Measurements from ENCODE around the gene EVC2. TPM values are rescaled to one million over a fixed set of nuclear protein-coding genes. Genes with fewer than 3 reads are reported as not detected.

Gene EVC2
- total RNA-seq, 1 experiment from 2014 or later: 6.0 TPM

DNA sequence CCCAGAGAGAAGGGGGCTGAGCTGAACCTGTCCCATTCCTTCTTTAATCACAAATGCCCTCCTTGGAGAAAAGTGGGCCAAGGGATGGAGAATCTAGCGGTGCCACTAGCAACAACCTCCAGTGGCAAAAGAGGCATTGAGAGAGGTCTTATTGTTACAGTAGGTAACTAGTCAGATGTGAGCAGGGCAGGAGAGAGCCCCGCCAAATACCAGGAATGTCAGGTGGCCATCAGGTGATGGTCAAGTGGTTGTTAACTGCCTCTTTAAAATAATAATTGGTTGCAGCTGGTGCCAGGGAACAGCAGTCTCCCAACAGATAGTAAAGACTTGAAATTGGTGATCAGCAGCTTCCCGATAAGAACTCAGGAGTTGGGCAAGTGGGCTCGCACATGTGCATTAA, 116.1 kb downstream of the EVC2 start:
- Histone ChIP-seq H3K27ac (ENCODE audit: low read depth, low read length, poor library complexity, severe bottlenecking) (no peak overlapping the region), H3K27me3 (replicated peaks; ENCODE audit: insufficient read depth, low read depth, low read length, poor library complexity) (no peaks in the 10 kb centered on the region), H3K36me3 (ENCODE audit: insufficient read depth, low read length, poor library complexity, severe bottlenecking) (no peaks in the 10 kb centered on the region), H3K4me3 (ENCODE audit: low read depth, low read length, poor library complexity, severe bottlenecking) (no peak overlapping the region), H3K4me1 (ENCODE audit: insufficient read depth, low read length, poor library complexity, severe bottlenecking) (no peaks in the 10 kb centered on the region), H3K9me3 (ENCODE audit: low read depth, low read length, poor library complexity, severe bottlenecking) (peaks cover 3% of the 10 kb centered on the region)
- intact Hi-C loops (cut with micrococcal nuclease; ENCODE audit: unreplicated experiment): no loop called here
- ChIA-PET POLR2A (ENCODE audit: low non-redundant PET) (no interaction called here), CTCF (no interaction called here)
- TF ChIP-seq CTCF (conservative IDR thresholded peaks at IDR 0.05; ENCODE audit: low read depth, low read length) (no peak), EZH2 (IDR thresholded peaks at IDR 0.05; ENCODE audit: borderline replicate concordance, low read depth, low read length, poor library complexity, severe bottlenecking) (no peak)
- DNase-seq (ENCODE audit: low spot score): no peak
- no TSS peak for BruUV-seq (replicated peaks)

GRCh38 chr4:5589495-5589894, 118.9 kb downstream of the EVC2 start:
- ChIA-PET CTCF (no interaction called here), POLR2A (ENCODE audit: low non-redundant PET) (no interaction called here)
- intact Hi-C loops (cut with micrococcal nuclease; ENCODE audit: unreplicated experiment): no loop called here
- Histone ChIP-seq H3K27ac (ENCODE audit: low read depth, low read length, poor library complexity, severe bottlenecking) (no peak overlapping the region), H3K4me3 (ENCODE audit: low read depth, low read length, poor library complexity, severe bottlenecking) (no peak overlapping the region), H3K4me1 (ENCODE audit: insufficient read depth, low read length, poor library complexity, severe bottlenecking) (no peaks in the 10 kb centered on the region), H3K9me3 (ENCODE audit: low read depth, low read length, poor library complexity, severe bottlenecking) (peaks cover 3% of the 10 kb centered on the region), H3K27me3 (replicated peaks; ENCODE audit: insufficient read depth, low read depth, low read length, poor library complexity) (no peaks in the 10 kb centered on the region), H3K36me3 (ENCODE audit: insufficient read depth, low read length, poor library complexity, severe bottlenecking) (no peaks in the 10 kb centered on the region)
- TF ChIP-seq CTCF (conservative IDR thresholded peaks at IDR 0.05; ENCODE audit: low read depth, low read length): no peak
- TF ChIP-seq EZH2 (IDR thresholded peaks at IDR 0.05; ENCODE audit: borderline replicate concordance, low read depth, low read length, poor library complexity, severe bottlenecking): no peak
- no TSS peak for BruUV-seq (replicated peaks)
- DNase-seq (ENCODE audit: low spot score): no peak

- Histone ChIP-seq H3K4me3 (ENCODE audit: low read depth, low read length, poor library complexity, severe bottlenecking) (no peak overlapping the region), H3K4me1 (ENCODE audit: insufficient read depth, low read length, poor library complexity, severe bottlenecking) (no peaks in the 10 kb centered on the region), H3K9me3 (ENCODE audit: low read depth, low read length, poor library complexity, severe bottlenecking) (peaks cover 3% of the 10 kb centered on the region), H3K27ac (ENCODE audit: low read depth, low read length, poor library complexity, severe bottlenecking) (no peak overlapping the region), H3K27me3 (replicated peaks; ENCODE audit: insufficient read depth, low read depth, low read length, poor library complexity) (no peaks in the 10 kb centered on the region), H3K36me3 (ENCODE audit: insufficient read depth, low read length, poor library complexity, severe bottlenecking) (no peaks in the 10 kb centered on the region)
- ChIA-PET CTCF (no interaction called here), POLR2A (ENCODE audit: low non-redundant PET) (no interaction called here)
- BruUV-seq (replicated peaks): no TSS peak
- no peak for DNase-seq (ENCODE audit: low spot score)
- no peak for TF ChIP-seq CTCF (conservative IDR thresholded peaks at IDR 0.05; ENCODE audit: low read depth, low read length)
- TF ChIP-seq EZH2 (IDR thresholded peaks at IDR 0.05; ENCODE audit: borderline replicate concordance, low read depth, low read length, poor library complexity, severe bottlenecking): no peak
- intact Hi-C loops (cut with micrococcal nuclease; ENCODE audit: unreplicated experiment): no loop called here
Measured at GRCh38 chr4:5588046-5588445, 120.3 kb downstream of the EVC2 start.
